Naive thymus-derived CD8-positive, alpha-beta T cell (primary cell): ENCODE results near the gene C3orf18. TPM values are rescaled to one million over a fixed set of nuclear protein-coding genes. Genes with fewer than 3 reads are reported as not detected.

Experiments used
- ATAC-seq, 2 donors: fragments of 150-1000 bp; cut with Tn5 transposase in 1 of 2; sonication (Bioruptor Pico), chemical (Tn5 transposase) in 1 of 2; 1 replicate in 1 of 2; 2 replicates in 1 of 2; pipeline ENCODE4 v1.10.0; 2021; ENCODE audit warnings: mild to moderate bottlenecking in 2 of 2, moderate library complexity in 2 of 2
- POLR2A ChIA-PET: fragments of 350-600 bp; sonication (Branson Sonifier 250); formaldehyde crosslinking; loops from one replicate; lab custom pipeline; 2021; ENCODE audit warnings: antibody characterized with exemption; lab: Charles Lee
- DNase-seq, 10 donors: peaks; one replicate each; pipeline versions ENCODE4 v3.0.0 to v3.0.0-alpha.2; 2020 to 2022
- H3K27ac Mint-ChIP-seq, 10 donors: one replicate each; pipeline ENCODE4 v1.8.0; 2020 to 2022; ENCODE audit warnings: mild to moderate bottlenecking in 10 of 10, mixed read lengths in 10 of 10, moderate library complexity in 4 of 10, inconsistent platforms in 1 of 10
- H3K27me3 Mint-ChIP-seq, 5 donors: one replicate each; pipeline ENCODE4 v1.8.0; 2021 to 2022; ENCODE audit warnings: mixed read lengths in 5 of 5
- H3K36me3 Mint-ChIP-seq, 3 donors: one replicate each; pipeline ENCODE4 v1.8.0; 2020 to 2022; ENCODE audit warnings: mixed read lengths in 3 of 3, mild to moderate bottlenecking in 2 of 3, inconsistent platforms in 1 of 3
- H3K4me1 Mint-ChIP-seq, 4 donors: one replicate each; pipeline ENCODE4 v1.8.0; 2021 to 2022; ENCODE audit warnings: mixed read lengths in 4 of 4
- H3K4me3 Mint-ChIP-seq, 10 donors: one replicate each; pipeline ENCODE4 v1.8.0; 2020 to 2022; ENCODE audit warnings: mild to moderate bottlenecking in 10 of 10, mixed read lengths in 10 of 10, moderate library complexity in 6 of 10, inconsistent platforms in 1 of 10
- H3K9me3 Mint-ChIP-seq, 9 donors: one replicate each; pipeline ENCODE4 v1.8.0; 2020 to 2022; ENCODE audit warnings: mixed read lengths in 9 of 9, mild to moderate bottlenecking in 3 of 9, inconsistent platforms in 1 of 9, moderate library complexity in 1 of 9
- polyA plus RNA-seq, 3 donors: library from polyadenylated mRNA; unstranded; fragments of 300-500 nt; fragmentation: Illumina TruSeq; gene quantifications; one replicate each; pipeline ENCODE4 v1.2.3, GENCODE V29; 2021
- total RNA-seq, 8 experiments: library from RNA in 2 of 8; stranded (reverse) in 2 of 8; gene quantifications; one replicate each; pipeline ENCODE4 v1.2.3 and lab custom pipeline; 2021 to 2026

The C3orf18 gene
- total and polyA plus RNA-seq, 5 experiments from 2014 or later: 14.1 to 18.4 (median 17.3) TPM

GRCh38 chr3:50563867-50564266 lies 3.7 kb downstream of the C3orf18 start:
- Mint-ChIP-seq H3K27ac (peak overlapping the region in 2 of 10 donors; percentile 48 to 79), H3K36me3 (peaks cover 0 to 3% (median 1%) of the 10 kb centered on the region in 3 donors), H3K4me1 (peaks cover 20 to 31% (median 27%) of the 10 kb centered on the region in 4 donors), H3K9me3 (no peaks in the 10 kb centered on the region), H3K4me3 (no peak overlapping the region), H3K27me3 (no peaks in the 10 kb centered on the region)
- DNase-seq (no peak), ATAC-seq (no peak)
- POLR2A ChIA-PET: interaction anchor here (1.3 to 1.4 kb wide), 2 partner anchors 16 to 46 kb away, joined by 3 read pairs; no protein-coding TSS in a partner anchor

DNA sequence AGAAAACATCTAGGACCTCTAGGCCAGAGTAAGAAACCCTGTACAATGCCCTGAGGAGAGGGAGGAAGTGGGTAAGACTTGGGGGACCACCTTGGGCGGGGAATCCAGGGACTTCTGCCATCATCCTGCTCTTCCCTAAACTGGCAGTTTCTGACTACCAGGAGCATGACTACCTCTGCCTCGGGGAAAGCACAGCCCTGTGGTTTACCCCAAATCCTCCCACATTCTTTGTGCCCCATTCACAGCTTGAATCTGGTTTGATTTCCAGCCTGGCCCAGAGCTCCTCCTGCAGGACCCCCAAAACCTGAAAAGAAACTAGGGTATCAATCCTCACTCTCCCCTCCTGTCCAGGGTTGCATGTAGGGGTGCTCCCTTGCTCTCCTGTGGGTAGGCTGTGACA lies 4.7 kb downstream of the C3orf18 start:
- peaks cover 0 to 5% (median 1%) of the 10 kb centered on the region in 3 donors for H3K36me3 Mint-ChIP-seq
- no peaks in the 10 kb centered on the region for H3K27me3 Mint-ChIP-seq
- H3K4me1 Mint-ChIP-seq: peaks cover 16 to 25% (median 21%) of the 10 kb centered on the region in 4 donors
- DNase-seq (no peak), ATAC-seq (no peak)
- no peaks in the 10 kb centered on the region for H3K9me3 Mint-ChIP-seq
- H3K27ac Mint-ChIP-seq: peak overlapping the region in 4 of 10 donors; percentile 14 to 79 (median 43)
- POLR2A ChIA-PET: interaction anchor here (1.3 kb wide), 1 partner anchor 15 kb away, joined by 3 read pairs; no protein-coding TSS in a partner anchor
- H3K4me3 Mint-ChIP-seq: no peak overlapping the region

DNA sequence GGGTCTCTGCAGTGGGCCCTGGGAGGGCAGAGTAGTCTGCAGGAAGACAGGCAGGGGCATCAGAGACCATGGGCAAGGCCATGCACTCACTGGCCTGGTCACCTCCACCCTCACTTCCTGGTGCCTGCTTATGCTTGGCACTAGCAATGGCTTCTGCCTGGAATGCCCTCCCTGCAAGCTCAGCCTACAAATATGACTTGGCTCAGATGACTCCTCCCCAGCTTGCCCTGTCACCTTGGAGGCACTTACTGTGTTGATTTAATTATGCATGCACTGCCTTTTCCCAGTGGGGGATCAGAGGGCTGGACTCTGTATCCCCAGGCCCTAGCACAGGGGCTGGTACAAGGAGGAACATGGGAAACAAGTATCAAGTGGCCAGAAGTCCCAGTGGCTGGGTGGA lies 7.8 kb downstream of the C3orf18 start:
- Mint-ChIP-seq H3K27me3 (no peaks in the 10 kb centered on the region), H3K4me1 (peaks cover 0 to 12% (median 8%) of the 10 kb centered on the region in 4 donors), H3K27ac (peak overlapping the region in 2 of 10 donors; percentile 25 to 47), H3K36me3 (peaks cover 0 to 3% (median 1%) of the 10 kb centered on the region in 3 donors), H3K9me3 (no peaks in the 10 kb centered on the region), H3K4me3 (no peak overlapping the region)
- POLR2A ChIA-PET: no interaction called here
- no peak for ATAC-seq
- DNase-seq: no peak

GRCh38 chr3:50557915-50558314 lies 9.6 kb downstream of the C3orf18 start:
- ATAC-seq: no peak
- H3K27me3 Mint-ChIP-seq: no peaks in the 10 kb centered on the region
- H3K4me1 Mint-ChIP-seq: peaks cover 0 to 6% (median 0%) of the 10 kb centered on the region in 4 donors
- H3K36me3 Mint-ChIP-seq: peaks cover 0 to 2% (median 1%) of the 10 kb centered on the region in 3 donors
- H3K9me3 Mint-ChIP-seq: no peaks in the 10 kb centered on the region
- H3K27ac Mint-ChIP-seq: no peak overlapping the region
- POLR2A ChIA-PET: interaction anchor here (0.6 to 1.4 kb wide), 3 partner anchors 9 to 20 kb away, joined by 3 to 4 read pairs (median 3); partner anchors contain the start of genes C3orf18 and HEMK1
- no peak for DNase-seq
- no peak overlapping the region for H3K4me3 Mint-ChIP-seq

DNA sequence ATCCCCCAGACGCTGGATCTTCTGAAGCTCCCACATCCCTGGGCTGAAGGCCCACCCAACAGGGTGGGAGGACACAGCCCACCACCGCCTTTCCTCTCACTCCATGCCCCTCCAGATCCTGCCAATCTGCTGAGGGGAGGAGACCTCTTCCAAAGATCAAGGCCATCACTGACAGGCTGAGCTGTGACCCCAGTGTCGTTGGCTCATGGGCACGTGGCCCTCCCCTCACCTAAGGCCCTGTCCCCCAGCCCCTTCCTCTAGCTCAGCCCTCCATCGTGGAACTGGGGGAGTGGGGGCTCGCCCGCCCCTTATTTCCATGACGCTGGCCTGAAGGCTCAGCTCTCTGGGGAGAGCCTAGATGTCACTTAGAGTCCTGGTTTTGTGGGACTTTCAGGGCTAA lies 10.4 kb downstream of the C3orf18 start:
- H3K4me3 Mint-ChIP-seq: no peak overlapping the region
- H3K4me1 Mint-ChIP-seq: peaks cover 0 to 6% (median 0%) of the 10 kb centered on the region in 4 donors
- peak overlapping the region in 2 of 10 donors; percentile 2 to 27 for H3K27ac Mint-ChIP-seq
- no peak for DNase-seq
- peaks cover 0 to 2% (median 1%) of the 10 kb centered on the region in 3 donors for H3K36me3 Mint-ChIP-seq
- H3K27me3 Mint-ChIP-seq: peaks cover 0 to 1% (median 0%) of the 10 kb centered on the region in 5 donors
- H3K9me3 Mint-ChIP-seq: no peaks in the 10 kb centered on the region
- POLR2A ChIA-PET: interaction anchor here (1.1 to 1.4 kb wide), 2 partner anchors 10 to 12 kb away, joined by 3 to 4 read pairs; partner anchors contain the start of genes C3orf18 and HEMK1
- ATAC-seq: no peak

DNA sequence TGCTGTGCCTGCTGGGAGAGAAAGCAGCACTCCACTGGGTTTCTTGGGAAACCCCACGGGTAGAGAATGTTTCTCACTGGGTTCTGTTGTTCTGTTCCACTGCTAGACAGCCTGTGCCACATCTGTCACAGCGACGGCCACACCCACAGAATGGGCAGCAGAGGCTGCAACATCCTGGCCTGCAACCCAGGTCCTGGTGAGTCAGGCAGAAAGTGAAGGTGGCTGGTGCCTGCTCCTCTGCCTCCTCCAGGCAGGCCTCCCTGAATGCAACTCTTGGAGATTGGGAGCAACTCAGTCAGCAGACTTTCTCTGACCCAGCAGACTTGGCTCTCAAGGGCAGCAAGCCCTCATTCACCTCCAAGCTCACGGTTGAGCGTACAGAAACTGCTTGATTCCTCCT lies 13.0 kb downstream of the C3orf18 start:
- H3K27ac Mint-ChIP-seq: no peak overlapping the region
- POLR2A ChIA-PET: interaction anchor here (1.7 kb wide), 1 partner anchor 13 kb away, joined by 6 read pairs; the partner anchor contains the start of gene C3orf18
- H3K36me3 Mint-ChIP-seq: peaks cover 0 to 2% (median 0%) of the 10 kb centered on the region in 3 donors
- no peaks in the 10 kb centered on the region for H3K9me3 Mint-ChIP-seq
- no peak for DNase-seq
- H3K4me3 Mint-ChIP-seq: no peak overlapping the region
- no peak for ATAC-seq
- peaks cover 0 to 6% (median 0%) of the 10 kb centered on the region in 4 donors for H3K4me1 Mint-ChIP-seq
- peaks cover 0 to 1% (median 0%) of the 10 kb centered on the region in 5 donors for H3K27me3 Mint-ChIP-seq

GRCh38 chr3:50552598-50552997 lies 14.9 kb downstream of the C3orf18 start:
- Mint-ChIP-seq H3K4me3 (no peak overlapping the region), H3K36me3 (no peaks in the 10 kb centered on the region), H3K9me3 (no peaks in the 10 kb centered on the region), H3K27me3 (peaks cover 0 to 1% (median 0%) of the 10 kb centered on the region in 5 donors), H3K27ac (no peak overlapping the region), H3K4me1 (peaks cover 0 to 6% (median 0%) of the 10 kb centered on the region in 4 donors)
- no peak for DNase-seq
- ATAC-seq: no peak
- POLR2A ChIA-PET: interaction anchor here (1.5 kb wide), 1 partner anchor 15 kb away, joined by 3 read pairs; the partner anchor contains the start of gene C3orf18

DNA sequence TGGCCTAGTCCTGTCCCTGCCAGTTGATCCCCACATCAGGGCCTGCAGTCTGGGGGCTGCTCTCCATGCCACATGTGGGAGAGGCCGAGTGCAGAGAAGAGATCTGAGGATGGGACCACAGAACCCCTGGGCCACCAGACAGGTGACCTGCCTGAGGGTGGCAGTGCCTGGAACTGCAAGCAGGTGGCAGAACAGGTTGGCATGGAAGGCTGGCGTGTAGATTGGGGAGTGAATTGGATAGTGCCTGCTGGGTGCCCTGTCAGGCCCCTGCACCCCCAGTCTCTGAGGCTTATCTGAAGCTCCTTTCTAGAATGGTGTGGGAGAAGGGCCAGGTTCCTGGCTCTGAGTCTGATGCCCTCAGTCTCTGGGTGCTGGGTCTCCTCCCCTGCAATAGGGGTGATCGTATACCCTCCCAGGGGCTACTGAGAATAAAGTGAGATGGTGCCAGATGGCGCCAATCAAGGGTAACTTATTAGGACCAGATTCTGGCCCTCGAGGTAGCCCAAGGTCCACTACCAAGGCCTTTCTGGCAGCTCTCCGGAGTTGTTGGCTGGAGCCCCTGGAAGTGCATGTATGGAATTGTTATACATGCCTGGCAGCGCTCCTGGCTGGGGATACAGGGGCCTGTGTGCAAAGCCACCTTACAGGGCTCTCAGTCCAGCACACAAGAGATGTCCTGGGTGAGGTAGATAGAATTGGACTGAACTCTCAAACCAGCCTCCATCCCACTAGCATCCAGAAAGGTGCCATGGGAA lies 15.7 kb downstream of the C3orf18 start:
- no peak for ATAC-seq
- H3K4me3 Mint-ChIP-seq: no peak overlapping the region

DNA sequence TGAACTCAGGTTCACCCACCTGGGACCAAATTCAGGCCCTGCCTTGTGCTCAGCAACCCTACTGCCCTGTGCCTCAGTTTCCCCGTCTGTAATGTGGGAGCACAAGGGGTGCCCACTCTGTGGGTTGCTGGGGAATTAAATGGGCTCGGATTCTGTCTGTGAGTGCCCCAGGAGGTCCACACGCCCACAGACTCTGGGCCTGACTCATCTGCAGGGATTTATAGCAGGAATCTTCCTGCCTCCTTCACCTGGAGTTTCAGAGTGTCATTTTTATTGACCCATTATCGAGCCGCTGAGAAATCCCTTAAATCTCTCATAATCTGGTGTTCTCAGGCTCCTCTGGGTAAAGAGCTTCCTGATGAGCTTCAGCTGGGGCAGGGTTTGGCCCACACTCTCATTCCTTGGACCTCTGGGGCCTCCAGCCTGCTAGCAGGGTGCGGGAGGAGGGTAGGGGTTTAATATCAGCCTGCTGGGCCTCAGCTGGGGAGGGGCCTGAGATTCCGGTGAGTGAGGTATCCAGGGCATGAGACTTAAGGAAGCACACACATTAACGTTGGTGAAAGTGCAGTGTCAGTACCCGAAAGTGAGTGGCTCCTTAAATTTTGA lies 16.4 kb downstream of the C3orf18 start:
- H3K27me3 Mint-ChIP-seq: peaks cover 0 to 1% (median 0%) of the 10 kb centered on the region in 5 donors
- DNase-seq (no peak), ATAC-seq (no peak)
- H3K27ac Mint-ChIP-seq: peak overlapping the region in 1 of 10 donors; percentile 29
- POLR2A ChIA-PET: interaction anchor here (0.8 kb wide), 1 partner anchor 16 kb away, joined by 3 read pairs; the partner anchor contains the start of gene C3orf18
- no peaks in the 10 kb centered on the region for H3K36me3 Mint-ChIP-seq
- H3K4me3 Mint-ChIP-seq: no peak overlapping the region
- H3K9me3 Mint-ChIP-seq: no peaks in the 10 kb centered on the region
- peaks cover 0 to 2% (median 0%) of the 10 kb centered on the region in 4 donors for H3K4me1 Mint-ChIP-seq

More for the DNA sequence above, 15.7 kb downstream of the C3orf18 start:
- no peaks in the 10 kb centered on the region for H3K36me3 Mint-ChIP-seq
- peaks cover 0 to 1% (median 0%) of the 10 kb centered on the region in 5 donors for H3K27me3 Mint-ChIP-seq
- DNase-seq: no peak
- H3K4me1 Mint-ChIP-seq: peaks cover 0 to 2% (median 0%) of the 10 kb centered on the region in 4 donors
- peak overlapping the region in 1 of 10 donors; percentile 32 for H3K27ac Mint-ChIP-seq
- no peaks in the 10 kb centered on the region for H3K9me3 Mint-ChIP-seq
- POLR2A ChIA-PET: interaction anchor here (1.5 kb wide), 1 partner anchor 16 kb away, joined by 3 read pairs; the partner anchor contains the start of gene C3orf18

DNA sequence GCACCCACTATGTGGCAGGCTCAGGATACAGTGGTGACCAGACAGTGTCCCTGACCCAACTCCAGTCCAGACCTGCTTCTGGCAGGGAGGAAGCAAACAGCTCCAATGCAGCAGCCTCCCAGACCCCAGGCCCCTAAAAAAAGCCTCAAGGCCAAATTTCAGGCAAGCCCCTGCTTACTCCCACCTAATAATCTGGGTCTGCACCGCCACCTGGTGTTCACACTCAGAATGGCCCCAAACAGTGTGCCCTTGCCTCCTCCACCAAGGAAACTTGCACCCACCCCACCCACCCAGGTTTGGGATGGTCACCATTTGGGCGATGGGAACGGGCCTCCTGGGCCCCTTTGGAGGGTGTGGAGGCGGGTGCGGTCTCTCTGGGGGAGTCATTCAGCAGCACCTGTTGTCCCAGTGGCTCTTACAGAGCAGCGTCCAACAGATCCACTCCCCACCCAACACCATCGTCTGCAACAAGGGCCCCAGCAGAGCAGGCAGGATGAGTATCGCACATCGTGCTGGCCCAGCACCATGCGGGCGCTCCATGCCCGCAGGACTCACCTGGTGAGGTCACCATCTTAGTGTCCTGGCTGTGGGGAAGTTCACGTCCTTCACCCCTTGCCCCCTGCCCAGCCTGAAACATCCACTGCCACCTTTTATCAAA lies 17.3 kb downstream of the C3orf18 start:
- DNase-seq (peak; percentile 38 to 78 (median 58)), ATAC-seq (peak; percentile 74 to 89)
- Mint-ChIP-seq H3K4me3 (no peak overlapping the region), H3K4me1 (peaks cover 0 to 2% (median 0%) of the 10 kb centered on the region in 4 donors), H3K27me3 (peaks cover 0 to 1% (median 0%) of the 10 kb centered on the region in 5 donors), H3K27ac (no peak overlapping the region), H3K36me3 (no peaks in the 10 kb centered on the region), H3K9me3 (no peaks in the 10 kb centered on the region)
- POLR2A ChIA-PET: interaction anchor here (0.8 to 1.5 kb wide), 2 partner anchors 17 to 66 kb away, joined by 3 to 4 read pairs; partner anchors contain the start of genes C3orf18 and MAPKAPK3

DNA sequence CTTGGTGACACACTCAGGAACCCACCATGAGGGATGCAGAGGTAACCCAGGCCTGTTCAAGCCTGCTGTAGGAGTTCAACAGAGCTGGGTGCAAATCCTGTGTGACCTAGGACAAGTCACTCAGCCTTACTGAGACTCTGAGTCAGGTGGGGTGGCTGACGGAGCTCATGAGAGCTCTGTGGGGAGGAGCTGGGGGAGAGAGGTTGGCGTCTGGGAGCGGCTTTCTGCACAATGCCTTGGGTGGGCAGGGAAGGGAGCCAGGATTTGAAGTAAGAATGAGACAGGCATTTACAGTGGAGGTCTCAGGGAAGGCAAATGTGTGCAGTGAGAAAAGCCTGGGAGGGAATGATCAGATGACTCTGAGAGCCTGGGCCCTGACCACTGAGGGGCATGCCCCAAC lies 18.3 kb downstream of the C3orf18 start:
- Mint-ChIP-seq H3K9me3 (no peaks in the 10 kb centered on the region), H3K4me1 (peaks cover 0 to 2% (median 0%) of the 10 kb centered on the region in 4 donors), H3K36me3 (no peaks in the 10 kb centered on the region), H3K4me3 (no peak overlapping the region), H3K27me3 (peaks cover 0 to 1% (median 0%) of the 10 kb centered on the region in 5 donors), H3K27ac (no peak overlapping the region)
- DNase-seq (no peak), ATAC-seq (no peak)
- POLR2A ChIA-PET: interaction anchor here (1.5 kb wide), 1 partner anchor 67 kb away, joined by 4 read pairs; the partner anchor contains the start of gene MAPKAPK3

GRCh38 chr3:50545781-50546180 lies 21.8 kb downstream of the C3orf18 start:
- Mint-ChIP-seq H3K36me3 (no peaks in the 10 kb centered on the region), H3K9me3 (no peaks in the 10 kb centered on the region), H3K27me3 (peaks cover 0 to 6% (median 0%) of the 10 kb centered on the region in 5 donors), H3K4me1 (peaks cover 0 to 4% (median 0%) of the 10 kb centered on the region in 4 donors), H3K4me3 (no peak overlapping the region), H3K27ac (no peak overlapping the region)
- no peak for DNase-seq
- POLR2A ChIA-PET: no interaction called here
- no peak for ATAC-seq
